Thyroid gland (tissue), 4 donors: Measurements from ENCODE around the gene CTXN2.

ENCODE experiments used
- POLR2A ChIP-seq, 2 donors: fragments of 450-650 bp; IDR thresholded peaks; one replicate each; pipeline ENCODE4 v1.6.1; 2017; ENCODE audit warnings: antibody characterized with exemption in 2 of 2, mild to moderate bottlenecking in 2 of 2, moderate library complexity in 1 of 2
- TF ChIP-seq, protein P1 (sequence below), 6 experiments: fragments of 200-600 bp in 3 of 6; fragments of 450-650 bp in 3 of 6; sonication (generic) in 3 of 6; IDR thresholded peaks; one replicate each; pipeline ENCODE4 v1.5.1; 2016 to 2019; ENCODE audit warnings: antibody characterized with exemption in 6 of 6, mild to moderate bottlenecking in 2 of 6, inconsistent platforms in 1 of 6, moderate library complexity in 1 of 6

DNA sequence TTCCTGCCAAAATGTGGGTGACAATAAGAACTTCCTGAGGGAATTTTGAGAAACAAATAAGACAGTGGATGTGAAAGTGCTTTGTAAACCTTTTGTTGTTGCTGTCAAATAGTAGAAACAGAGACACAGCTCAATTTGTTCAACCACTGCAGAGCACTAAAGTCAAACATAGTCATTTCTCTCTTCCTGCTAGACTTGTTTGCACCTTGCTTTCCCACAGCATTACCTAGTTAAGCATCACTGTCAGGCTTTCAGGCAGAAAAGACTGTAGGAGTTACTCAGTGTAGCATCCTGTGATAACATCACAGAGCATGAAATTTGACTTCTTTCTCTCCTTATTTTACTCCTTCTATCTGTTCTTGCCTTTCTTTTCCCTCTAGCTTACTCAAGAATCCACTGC, 41.8 kb downstream of the CTXN2 start:
- TF ChIP-seq, protein P1, sequence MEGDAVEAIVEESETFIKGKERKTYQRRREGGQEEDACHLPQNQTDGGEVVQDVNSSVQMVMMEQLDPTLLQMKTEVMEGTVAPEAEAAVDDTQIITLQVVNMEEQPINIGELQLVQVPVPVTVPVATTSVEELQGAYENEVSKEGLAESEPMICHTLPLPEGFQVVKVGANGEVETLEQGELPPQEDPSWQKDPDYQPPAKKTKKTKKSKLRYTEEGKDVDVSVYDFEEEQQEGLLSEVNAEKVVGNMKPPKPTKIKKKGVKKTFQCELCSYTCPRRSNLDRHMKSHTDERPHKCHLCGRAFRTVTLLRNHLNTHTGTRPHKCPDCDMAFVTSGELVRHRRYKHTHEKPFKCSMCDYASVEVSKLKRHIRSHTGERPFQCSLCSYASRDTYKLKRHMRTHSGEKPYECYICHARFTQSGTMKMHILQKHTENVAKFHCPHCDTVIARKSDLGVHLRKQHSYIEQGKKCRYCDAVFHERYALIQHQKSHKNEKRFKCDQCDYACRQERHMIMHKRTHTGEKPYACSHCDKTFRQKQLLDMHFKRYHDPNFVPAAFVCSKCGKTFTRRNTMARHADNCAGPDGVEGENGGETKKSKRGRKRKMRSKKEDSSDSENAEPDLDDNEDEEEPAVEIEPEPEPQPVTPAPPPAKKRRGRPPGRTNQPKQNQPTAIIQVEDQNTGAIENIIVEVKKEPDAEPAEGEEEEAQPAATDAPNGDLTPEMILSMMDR (IDR thresholded peaks at IDR 0.05) = no peak
- no peak for TF ChIP-seq POLR2A (IDR thresholded peaks at IDR 0.05)
